HG03575 (cell line): Measurements from ENCODE around the gene PHYHIPL.

Experiments used
- ATAC-seq: cut with Tn5 transposase; IDR thresholded peaks from one replicate; pipeline ENCODE4 v1.9.1; 2021; ENCODE audit not compliant: unreplicated experiment, insufficient number of reproducible peaks, low FRiP score; ENCODE audit errors: extremely low read depth

PHYHIPL gene

GRCh38 chr10:59176241-59177030 is at the start of gene PHYHIPL:
PHYHIPL (plus strand) TSS chr10:59176643; CDS start chr10:59176854, 211 bp downstream.
- ATAC-seq = no peak

GRCh38 chr10:59126991-59127390 is 49.5 kb upstream of the PHYHIPL start:
- no peak for ATAC-seq

GRCh38 chr10:59127991-59128390 is 48.5 kb upstream of the PHYHIPL start:
- ATAC-seq = no peak

- no peak for ATAC-seq
These were observed 46.6 kb upstream of the PHYHIPL start for GRCh38 chr10:59129867-59130266.

GRCh38 chr10:59131666-59132065 is 44.8 kb upstream of the PHYHIPL start:
- ATAC-seq = no peak

- no peak for ATAC-seq
These were observed 42.4 kb upstream of the PHYHIPL start for GRCh38 chr10:59133841-59134593.

- ATAC-seq = no peak
These were observed 41.7 kb upstream of the PHYHIPL start for GRCh38 chr10:59134785-59135184.

- ATAC-seq = no peak
These were observed 41.2 kb upstream of the PHYHIPL start for GRCh38 chr10:59135275-59135674.

GRCh38 chr10:59138052-59138451 is 38.4 kb upstream of the PHYHIPL start:
- no peak for ATAC-seq

GRCh38 chr10:59143544-59143943 is 32.9 kb upstream of the PHYHIPL start:
- ATAC-seq = no peak

- no peak for ATAC-seq
These were observed 27.7 kb upstream of the PHYHIPL start for GRCh38 chr10:59148701-59149100.

- ATAC-seq = no peak
These were observed 20.9 kb upstream of the PHYHIPL start for GRCh38 chr10:59155556-59155955.

- no peak for ATAC-seq
These were observed 8.9 kb upstream of the PHYHIPL start for GRCh38 chr10:59167512-59167911.

- ATAC-seq = no peak
These were observed 3.9 kb upstream of the PHYHIPL start for GRCh38 chr10:59172567-59172966.

GRCh38 chr10:59173414-59173813 is 3.0 kb upstream of the PHYHIPL start:
- no peak for ATAC-seq

- no peak for ATAC-seq
These were observed 754 bp upstream of the PHYHIPL start for GRCh38 chr10:59175538-59176240.

GRCh38 chr10:59177031-59177797 is 771 bp downstream of the PHYHIPL start:
- ATAC-seq = no peak

- ATAC-seq = no peak
These were observed 1.4 kb downstream of the PHYHIPL start for GRCh38 chr10:59177836-59178235.

GRCh38 chr10:59179068-59179467 is 2.6 kb downstream of the PHYHIPL start:
- no peak for ATAC-seq
